Lung (tissue), 12 donors: ENCODE data around the gene PRDM16. TPM values are rescaled to one million over a fixed set of nuclear protein-coding genes. Genes with fewer than 3 reads are reported as not detected.

Source experiments
- ATAC-seq: fragments of 200-7000 bp; cut with Tn5 transposase; one replicate; pipeline ENCODE4 v1.9.1; 2020; ENCODE audit warnings: moderate number of reproducible peaks; ENCODE audit not compliant: insufficient read depth, low FRiP score
- DNase-seq, 3 donors: peaks; one replicate each; pipeline ENCODE4 v3.0.0-alpha.2; 2013 to 2017
- H3K27ac ChIP-seq, 2 donors: one replicate each; pipeline ENCODE4 v1.5.1; 2013; ENCODE audit warnings: mild to moderate bottlenecking in 2 of 2, moderate library complexity in 2 of 2, control low read depth in 1 of 2, inconsistent platforms in 1 of 2, low read depth in 1 of 2, low read length in 1 of 2
- H3K27me3 ChIP-seq, 3 donors: one replicate each; pipeline ENCODE4 v1.5.1; 2013; ENCODE audit warnings: low read length in 2 of 3; ENCODE audit not compliant: control insufficient read depth in 3 of 3, insufficient read depth in 3 of 3
- H3K36me3 ChIP-seq, 4 donors: one replicate each; pipeline ENCODE4 v1.5.1; 2013; ENCODE audit warnings: low read length in 4 of 4, mild to moderate bottlenecking in 1 of 4, moderate library complexity in 1 of 4; ENCODE audit not compliant: control insufficient read depth in 4 of 4, insufficient read depth in 4 of 4
- H3K4me1 ChIP-seq, 5 donors: one replicate each; pipeline ENCODE4 v1.5.1; 2013; ENCODE audit warnings: low read length in 5 of 5, mild to moderate bottlenecking in 2 of 5, moderate library complexity in 1 of 5; ENCODE audit not compliant: control insufficient read depth in 5 of 5, insufficient read depth in 5 of 5
- H3K4me3 ChIP-seq: one replicate; pipeline ENCODE4 v1.5.1; 2013; ENCODE audit warnings: mild to moderate bottlenecking, control low read depth, moderate library complexity
- H3K9ac ChIP-seq, 2 donors: one replicate each; pipeline ENCODE4 v1.5.1; 2013; ENCODE audit warnings: low read length in 2 of 2, control low read depth in 1 of 2; ENCODE audit not compliant: insufficient read depth in 1 of 2
- H3K9me3 ChIP-seq, 4 donors: one replicate each; pipeline ENCODE4 v1.5.1; 2013; ENCODE audit warnings: low read length in 3 of 4, mild to moderate bottlenecking in 1 of 4, moderate library complexity in 1 of 4; ENCODE audit not compliant: control insufficient read depth in 4 of 4, insufficient read depth in 3 of 4
- WGBS, 2 donors: extraction: QIAGEN DNeasy Blood & Tissue Kit; methylation state at CpG; one replicate each; pipeline ENCODE4 v1.1.7; 2013; 5-methylcytosine and 5-hydroxymethylcytosine counted together
- polyA plus RNA-seq, 2 donors: library from polyadenylated mRNA; stranded (reverse); fragments of 200-250 nt; gene quantifications; one replicate each; pipeline ENCODE4 v1.2.1, GENCODE V29; 2013
- total RNA-seq, 2 donors: library from RNA; depleted of rRNA in 1 of 2; stranded (reverse); fragments of >200 nt in 1 of 2; gene quantifications; one replicate each; pipeline ENCODE4 v1.2.1, GENCODE V29; 2014 to 2021
- TF ChIP-seq, protein P1 (sequence below): IDR thresholded peaks from 2 replicates; pipeline ENCODE4 v1.5.1; 2012; ENCODE audit warnings: mild to moderate bottlenecking; ENCODE audit errors: control extremely low read depth, extremely low read depth
- donor health status: control.
- donor health status: control.
- donor health status: Bipolar disorder and iron deficiency.
- donor health status: healthy.
- donor health status: DM: yes; HTN: yes; CAD: no.

PRDM16 gene
- total and polyA plus RNA-seq, 4 donors = 2.4 to 36.5 (median 13.1) TPM

DNA sequence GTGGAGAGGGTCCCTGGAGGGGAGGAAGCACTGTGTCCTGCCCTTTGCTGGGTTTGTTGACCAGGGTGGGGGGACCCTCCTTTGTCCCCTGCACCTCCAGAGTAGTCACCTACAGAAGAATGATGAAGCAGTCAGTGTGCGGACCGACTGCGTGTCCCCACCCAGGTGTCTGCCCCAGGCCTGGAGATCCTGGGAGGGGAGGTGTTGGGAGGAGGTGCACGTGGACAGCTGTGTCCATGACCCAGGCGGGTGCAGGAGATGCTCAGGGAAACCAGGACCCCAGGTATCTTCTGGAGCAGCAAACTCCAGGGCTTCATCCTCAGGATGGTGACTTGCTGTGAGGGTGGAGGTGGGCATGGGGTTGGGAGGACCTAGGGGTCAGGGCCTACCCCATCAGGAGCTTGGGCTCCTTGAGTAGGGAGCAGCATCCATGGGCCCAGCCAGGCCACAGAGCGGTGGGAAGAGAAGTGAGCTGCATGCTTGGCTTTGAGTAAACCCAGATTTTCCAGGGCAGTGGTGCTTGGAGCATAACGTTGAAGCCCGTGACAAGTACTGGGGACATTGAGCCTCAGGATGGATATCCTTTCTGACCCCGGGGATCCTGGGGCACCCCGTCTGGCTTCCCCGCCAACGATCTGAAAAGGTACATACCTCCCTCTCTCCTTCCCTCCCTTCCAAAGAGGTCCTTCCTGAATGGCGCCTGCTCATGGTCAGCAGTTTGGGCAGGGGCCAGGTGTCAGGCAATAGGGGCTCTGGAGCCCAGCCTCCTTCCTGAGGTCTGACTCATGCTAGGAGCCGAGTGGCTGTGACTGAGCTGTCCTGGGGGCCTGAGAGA is 34.1 kb upstream of the PRDM16 start:
- Histone ChIP-seq H3K4me3 (no peak overlapping the region), H3K27ac (no peak overlapping the region), H3K9me3 (no peaks in the 10 kb centered on the region), H3K4me1 (peaks cover 0 to 30% (median 0%) of the 10 kb centered on the region in 5 donors), H3K9ac (no peak overlapping the region), H3K27me3 (peaks cover 2 to 10% (median 7%) of the 10 kb centered on the region in 3 donors), H3K36me3 (no peaks in the 10 kb centered on the region)
- DNase-seq (peak in 1 of 3 donors; percentile 18), ATAC-seq (no peak)
- 70 to 80% methylated on average over 14 of the region's 14 CpGs for WGBS, 2 donors
- TF ChIP-seq, protein P1, sequence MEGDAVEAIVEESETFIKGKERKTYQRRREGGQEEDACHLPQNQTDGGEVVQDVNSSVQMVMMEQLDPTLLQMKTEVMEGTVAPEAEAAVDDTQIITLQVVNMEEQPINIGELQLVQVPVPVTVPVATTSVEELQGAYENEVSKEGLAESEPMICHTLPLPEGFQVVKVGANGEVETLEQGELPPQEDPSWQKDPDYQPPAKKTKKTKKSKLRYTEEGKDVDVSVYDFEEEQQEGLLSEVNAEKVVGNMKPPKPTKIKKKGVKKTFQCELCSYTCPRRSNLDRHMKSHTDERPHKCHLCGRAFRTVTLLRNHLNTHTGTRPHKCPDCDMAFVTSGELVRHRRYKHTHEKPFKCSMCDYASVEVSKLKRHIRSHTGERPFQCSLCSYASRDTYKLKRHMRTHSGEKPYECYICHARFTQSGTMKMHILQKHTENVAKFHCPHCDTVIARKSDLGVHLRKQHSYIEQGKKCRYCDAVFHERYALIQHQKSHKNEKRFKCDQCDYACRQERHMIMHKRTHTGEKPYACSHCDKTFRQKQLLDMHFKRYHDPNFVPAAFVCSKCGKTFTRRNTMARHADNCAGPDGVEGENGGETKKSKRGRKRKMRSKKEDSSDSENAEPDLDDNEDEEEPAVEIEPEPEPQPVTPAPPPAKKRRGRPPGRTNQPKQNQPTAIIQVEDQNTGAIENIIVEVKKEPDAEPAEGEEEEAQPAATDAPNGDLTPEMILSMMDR = no peak

DNA sequence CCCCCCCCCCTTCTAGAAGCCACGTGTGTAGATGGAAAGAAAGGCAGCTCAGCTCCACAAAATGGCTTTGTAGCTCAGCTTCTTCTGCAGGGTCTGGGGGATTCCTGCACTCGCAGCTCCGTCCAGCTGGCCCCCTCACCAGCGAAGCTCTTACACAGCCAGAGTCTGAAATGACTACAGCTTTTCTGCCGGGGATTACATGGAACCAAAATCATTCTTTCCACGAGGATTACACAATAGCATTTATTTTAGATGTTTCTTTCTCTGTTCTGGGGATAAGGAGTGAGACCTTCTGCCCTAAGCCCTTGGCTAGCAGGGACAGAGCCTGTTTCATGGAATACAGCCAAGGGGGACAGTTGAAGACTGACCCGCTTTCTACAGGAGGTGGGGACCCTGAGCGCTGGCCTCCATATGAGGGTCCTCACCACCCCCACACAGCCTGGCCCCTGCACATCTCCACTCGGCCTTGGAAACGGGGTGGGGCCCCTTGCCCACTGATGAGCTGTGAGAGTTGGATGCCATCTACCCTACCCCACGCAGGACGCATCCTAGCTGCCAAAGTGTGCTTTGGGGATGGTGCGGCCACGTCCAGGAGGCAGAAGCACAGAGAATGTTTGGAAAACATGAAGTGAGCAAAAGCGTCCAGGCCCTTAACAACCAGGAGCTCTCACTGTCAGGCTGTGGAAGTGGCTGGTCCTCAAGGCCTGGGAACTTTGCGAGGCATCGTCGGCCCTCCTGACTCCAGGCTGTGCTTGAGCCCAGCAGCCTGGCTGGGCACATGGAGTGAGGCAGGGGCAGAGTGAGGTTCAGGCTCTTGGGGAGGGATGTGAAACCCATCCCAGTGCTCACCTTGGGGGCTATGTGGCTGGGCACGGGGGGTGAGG is 33.2 kb upstream of the PRDM16 start:
- ATAC-seq (no peak), DNase-seq (peak; percentile 18 to 73 (median 43))
- H3K27me3 ChIP-seq = peaks cover 0 to 10% (median 3%) of the 10 kb centered on the region in 3 donors

GRCh38 chr1:3036447-3037280 is 32.3 kb upstream of the PRDM16 start:
- Histone ChIP-seq H3K36me3 (no peaks in the 10 kb centered on the region), H3K4me3 (no peak overlapping the region), H3K27ac (no peak overlapping the region), H3K4me1 (peaks cover 0 to 30% (median 0%) of the 10 kb centered on the region in 5 donors), H3K9me3 (no peaks in the 10 kb centered on the region), H3K9ac (no peak overlapping the region), H3K27me3 (peaks cover 0 to 10% (median 3%) of the 10 kb centered on the region in 3 donors)
- ATAC-seq (no peak), DNase-seq (peak in 1 of 3 donors; percentile 13)
- WGBS, 2 donors = 54 to 69% methylated on average over 22 of the region's 22 CpGs
- TF ChIP-seq, protein P1 = no peak

More for the DNA sequence above, 33.2 kb upstream of the PRDM16 start:
- Histone ChIP-seq H3K36me3 (no peaks in the 10 kb centered on the region), H3K9ac (no peak overlapping the region), H3K4me3 (no peak overlapping the region), H3K9me3 (no peaks in the 10 kb centered on the region), H3K4me1 (peaks cover 0 to 30% (median 0%) of the 10 kb centered on the region in 5 donors), H3K27ac (no peak overlapping the region)
- 71 to 79% methylated on average over 19 of the region's 19 CpGs for WGBS, 2 donors
- TF ChIP-seq, protein P1 = no peak
